DND-41 (cell line): ENCODE data around the gene SELENOH.

ENCODE experiments used
- ATAC-seq: fragments of 200-7000 bp; cut with Tn5 transposase; 3 replicates; pipeline ENCODE4 v1.9.1; 2021; ENCODE audit warnings: low read depth; ENCODE audit not compliant: insufficient read depth
- DNase-seq: peaks from one replicate; pipeline ENCODE4 v3.0.0-alpha.2; 2020
- H2AFZ ChIP-seq: 2 replicates; pipeline ENCODE4 v1.6.0; 2012; ENCODE audit warnings: low read depth, low read length
- H3K27ac ChIP-seq: 2 replicates; pipeline ENCODE4 v1.5.1; 2012; ENCODE audit warnings: low read length, inconsistent platforms
- H3K27me3 ChIP-seq: fragments of 200-600 bp; sonication (generic); 2 replicates; pipeline ENCODE4 v1.6.0; 2012; ENCODE audit warnings: low read length, mild to moderate bottlenecking, inconsistent platforms; ENCODE audit not compliant: insufficient read depth, poor library complexity
- H3K36me3 ChIP-seq: 2 replicates; pipeline ENCODE4 v1.5.1; 2012; ENCODE audit warnings: low read length, inconsistent platforms; ENCODE audit not compliant: insufficient read depth
- H3K4me1 ChIP-seq: 2 replicates; pipeline ENCODE4 v1.5.1; 2012; ENCODE audit warnings: mild to moderate bottlenecking, low read length; ENCODE audit not compliant: insufficient read depth
- H3K4me2 ChIP-seq: 2 replicates; pipeline ENCODE4 v1.6.0; 2012; ENCODE audit warnings: mild to moderate bottlenecking, moderate library complexity, low read length, inconsistent platforms; ENCODE audit not compliant: insufficient read depth
- H3K4me3 ChIP-seq, 2 experiments: fragments of 200-600 bp in 1 of 2; shearing (Covaris generic) in 1 of 2; 2 replicates each; pipeline ENCODE4 v1.5.1; 2012 to 2016; ENCODE audit warnings: inconsistent platforms in 2 of 2, low read length in 2 of 2, mild to moderate bottlenecking in 2 of 2, low read depth in 1 of 2, moderate library complexity in 1 of 2
- H3K79me2 ChIP-seq: 2 replicates; pipeline ENCODE4 v1.6.0; 2012; ENCODE audit warnings: low read length, inconsistent platforms; ENCODE audit not compliant: insufficient read depth
- H3K9ac ChIP-seq: 2 replicates; pipeline ENCODE4 v1.6.0; 2012; ENCODE audit warnings: low read depth, mild to moderate bottlenecking, inconsistent platforms, low read length, moderate library complexity
- H3K9me3 ChIP-seq: 2 replicates; pipeline ENCODE4 v1.5.1; 2012; ENCODE audit warnings: low read length, moderate library complexity, mild to moderate bottlenecking, inconsistent platforms; ENCODE audit not compliant: insufficient read depth, severe bottlenecking
- H4K20me1 ChIP-seq: 2 replicates; pipeline ENCODE4 v1.6.0; 2012; ENCODE audit warnings: low read length; ENCODE audit not compliant: insufficient read depth
- EZH2 ChIP-seq: IDR thresholded peaks from 3 replicates; pipeline ENCODE4 v1.6.1; 2012; ENCODE audit warnings: borderline replicate concordance, low read depth, mild to moderate bottlenecking, moderate library complexity, low read length, inconsistent platforms; ENCODE audit not compliant: severe bottlenecking
- TF ChIP-seq, protein P1 (sequence below): IDR thresholded peaks from 2 replicates; pipeline ENCODE4 v1.5.1; 2012; ENCODE audit warnings: borderline replicate concordance, low read length, moderate library complexity, mild to moderate bottlenecking; ENCODE audit not compliant: poor library complexity, severe bottlenecking; ENCODE audit errors: extremely low read depth

The SELENOH gene

DNA sequence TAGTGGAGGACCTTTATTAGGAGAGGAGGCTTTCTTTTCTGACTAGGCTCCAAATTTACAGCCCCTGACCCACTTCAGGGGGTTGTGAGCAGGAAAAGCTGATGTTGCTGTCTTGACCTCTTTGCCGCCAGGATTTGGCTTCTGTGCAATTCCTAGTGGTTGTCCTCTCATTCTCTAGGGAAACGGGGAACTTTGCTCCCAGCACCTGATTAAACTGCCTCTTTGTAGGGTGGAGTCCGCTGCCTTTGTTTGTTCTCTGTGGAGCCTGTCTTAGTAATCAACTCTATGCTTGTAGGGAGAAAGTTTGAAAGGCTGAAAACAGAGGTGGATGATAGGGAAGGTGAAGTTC, 36.7 kb downstream of the SELENOH start:
- ATAC-seq (no peak), DNase-seq (no peak)
- Histone ChIP-seq H3K27me3 (no peaks in the 10 kb centered on the region), H3K36me3 (no peaks in the 10 kb centered on the region), H3K4me1 (peaks cover 34% of the 10 kb centered on the region), H3K4me3 (no peak overlapping the region), H3K27ac (peak overlapping the region; percentile 51), H3K9me3 (no peaks in the 10 kb centered on the region), H4K20me1 (no peaks in the 10 kb centered on the region), H3K79me2 (peaks cover 36% of the 10 kb centered on the region; the same call in 1 of the 2 replicates), H2AFZ (no peak overlapping the region), H3K9ac (peak overlapping the region; percentile 13), H3K4me2 (peak overlapping the region; percentile 25; the same call in 1 of the 2 replicates)
- TF ChIP-seq, protein P1, sequence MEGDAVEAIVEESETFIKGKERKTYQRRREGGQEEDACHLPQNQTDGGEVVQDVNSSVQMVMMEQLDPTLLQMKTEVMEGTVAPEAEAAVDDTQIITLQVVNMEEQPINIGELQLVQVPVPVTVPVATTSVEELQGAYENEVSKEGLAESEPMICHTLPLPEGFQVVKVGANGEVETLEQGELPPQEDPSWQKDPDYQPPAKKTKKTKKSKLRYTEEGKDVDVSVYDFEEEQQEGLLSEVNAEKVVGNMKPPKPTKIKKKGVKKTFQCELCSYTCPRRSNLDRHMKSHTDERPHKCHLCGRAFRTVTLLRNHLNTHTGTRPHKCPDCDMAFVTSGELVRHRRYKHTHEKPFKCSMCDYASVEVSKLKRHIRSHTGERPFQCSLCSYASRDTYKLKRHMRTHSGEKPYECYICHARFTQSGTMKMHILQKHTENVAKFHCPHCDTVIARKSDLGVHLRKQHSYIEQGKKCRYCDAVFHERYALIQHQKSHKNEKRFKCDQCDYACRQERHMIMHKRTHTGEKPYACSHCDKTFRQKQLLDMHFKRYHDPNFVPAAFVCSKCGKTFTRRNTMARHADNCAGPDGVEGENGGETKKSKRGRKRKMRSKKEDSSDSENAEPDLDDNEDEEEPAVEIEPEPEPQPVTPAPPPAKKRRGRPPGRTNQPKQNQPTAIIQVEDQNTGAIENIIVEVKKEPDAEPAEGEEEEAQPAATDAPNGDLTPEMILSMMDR, result no peak
- no peak for TF ChIP-seq EZH2

DNA sequence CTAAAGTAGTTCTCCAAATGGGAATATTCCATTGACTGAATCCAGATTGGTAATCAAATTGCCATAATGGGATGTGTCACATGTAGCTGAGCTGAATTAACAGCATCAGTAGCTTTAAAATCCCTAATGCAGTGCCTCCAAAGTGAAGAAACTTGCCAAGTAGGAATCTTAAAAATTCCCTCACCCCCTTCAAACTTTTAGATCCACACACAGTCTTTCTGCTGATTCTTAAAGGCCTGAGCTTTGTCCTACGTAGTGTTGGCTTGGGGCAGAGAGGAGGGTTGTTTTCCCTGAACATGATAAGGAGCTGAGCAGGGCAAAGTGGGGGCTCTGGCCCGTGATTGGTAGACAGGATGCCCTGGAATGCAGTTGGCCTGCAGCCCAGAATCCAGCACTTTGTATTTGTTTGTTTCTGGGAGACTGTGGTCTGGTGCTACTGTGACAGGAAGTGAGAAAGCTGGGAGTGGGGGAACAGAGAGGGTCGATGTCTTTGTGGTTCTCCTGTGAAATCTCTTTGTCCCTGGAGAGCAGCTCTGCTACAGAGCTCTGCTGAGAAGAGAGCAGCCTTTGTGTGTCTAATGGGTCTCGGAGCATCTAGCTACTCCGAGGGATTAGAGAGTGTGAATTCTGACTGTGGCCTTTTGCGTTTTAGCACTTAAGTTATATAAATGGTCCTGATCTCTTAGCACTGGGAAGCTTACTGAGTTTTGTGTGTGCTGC, 37.2 kb downstream of the SELENOH start:
- ATAC-seq, result peak; percentile 79
- DNase-seq, result peak; percentile 45
- Histone ChIP-seq H3K4me2 (peak overlapping the region; percentile 25; the same call in 1 of the 2 replicates), H3K36me3 (no peaks in the 10 kb centered on the region), H3K4me3 (no peak overlapping the region), H3K4me1 (peaks cover 34% of the 10 kb centered on the region), H3K27me3 (no peaks in the 10 kb centered on the region), H3K27ac (peak overlapping the region; percentile 51), H3K9me3 (no peaks in the 10 kb centered on the region), H3K79me2 (peaks cover 33% of the 10 kb centered on the region; the same call in 1 of the 2 replicates), H4K20me1 (no peaks in the 10 kb centered on the region), H3K9ac (peak overlapping the region; percentile 13), H2AFZ (peak overlapping the region; percentile 12)
- TF ChIP-seq, protein P1, result no peak

DNA sequence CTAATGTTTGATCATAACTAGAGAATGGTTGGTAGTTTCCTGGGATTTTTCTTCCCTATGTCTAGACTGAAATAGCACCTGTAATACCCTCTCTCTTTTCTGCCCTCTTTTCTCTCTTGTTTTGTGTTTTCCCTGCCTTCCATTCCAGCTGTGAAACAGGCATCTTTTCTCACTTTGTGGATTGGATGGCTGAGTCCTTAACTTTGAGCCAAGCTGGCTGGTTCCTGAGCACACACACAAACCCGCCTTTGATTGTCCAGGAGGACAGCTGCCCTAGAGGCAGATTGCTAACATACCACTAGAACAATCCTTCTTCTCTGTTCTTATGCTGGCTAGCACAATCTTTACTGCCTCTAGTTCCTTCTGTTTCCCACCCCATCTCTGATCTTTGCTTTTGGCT, 38.0 kb downstream of the SELENOH start:
- ATAC-seq (no peak), DNase-seq (no peak)
- Histone ChIP-seq H3K9ac (no peak overlapping the region), H3K4me1 (peaks cover 34% of the 10 kb centered on the region), H3K27ac (peak overlapping the region; percentile 4; the same call in 1 of the 2 replicates), H2AFZ (no peak overlapping the region), H4K20me1 (no peaks in the 10 kb centered on the region), H3K4me3 (no peak overlapping the region), H3K27me3 (no peaks in the 10 kb centered on the region), H3K36me3 (no peaks in the 10 kb centered on the region), H3K9me3 (no peaks in the 10 kb centered on the region), H3K79me2 (peaks cover 33% of the 10 kb centered on the region; the same call in 1 of the 2 replicates), H3K4me2 (no peak overlapping the region)
- TF ChIP-seq, protein P1, result no peak
